Measurements from ENCODE around the gene SMIM1.
"Not testable (repeated sequence)": the region's sequence is repeated elsewhere in the genome, so short reads cannot be mapped to it uniquely, and the experiment has no call there.

The SMIM1 gene

DNA sequence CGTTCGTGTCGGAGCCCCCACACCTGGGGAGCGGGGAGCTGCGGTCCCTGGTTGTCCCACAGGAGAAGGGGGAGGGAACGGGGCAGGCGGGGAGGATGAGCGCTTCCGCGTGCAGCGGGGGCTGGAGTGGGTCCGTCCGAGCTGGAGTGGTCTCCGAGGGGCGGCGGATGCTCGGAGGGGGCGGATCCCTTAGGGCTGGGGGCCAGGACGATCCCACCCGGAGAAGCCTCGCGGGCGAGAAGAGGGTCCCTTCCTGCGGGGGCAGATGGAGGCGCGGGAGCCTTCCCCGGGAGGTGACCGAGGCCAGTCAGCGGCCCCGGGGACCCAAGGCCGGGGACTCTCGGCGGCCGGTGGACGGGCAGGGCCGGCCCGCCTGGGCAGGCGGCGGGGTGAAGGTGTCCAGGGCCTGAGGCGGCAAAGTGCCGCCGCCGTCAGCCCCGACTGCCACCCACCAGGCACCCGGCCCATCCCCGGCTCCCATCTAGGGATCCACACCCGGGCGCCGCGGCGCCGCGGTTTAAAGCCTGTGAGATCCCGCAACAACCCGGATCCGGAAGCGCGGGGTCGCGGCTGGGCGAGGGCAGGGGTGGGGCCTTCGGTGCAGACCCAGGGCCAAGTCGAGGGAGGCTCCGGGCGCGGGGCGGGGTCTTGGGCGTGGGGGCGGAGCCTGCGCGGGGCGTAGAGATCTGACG lies 25.6 kb upstream of the SMIM1 start:
- TF ChIP-seq CTCF (IDR thresholded peaks at IDR 0.05; ENCODE audit: low read depth, low read length), result no peak
- in situ Hi-C loops (cut with HindIII; ENCODE audit: low sequenced_read_pairs), result no loop called here
- H3K4me3 ChIP-seq (ENCODE audit: low read depth, low read length), result peak overlapping the region; percentile 60
- peak; percentile 75 for DNase-seq (ENCODE audit: low read depth, low spot score)

DNA sequence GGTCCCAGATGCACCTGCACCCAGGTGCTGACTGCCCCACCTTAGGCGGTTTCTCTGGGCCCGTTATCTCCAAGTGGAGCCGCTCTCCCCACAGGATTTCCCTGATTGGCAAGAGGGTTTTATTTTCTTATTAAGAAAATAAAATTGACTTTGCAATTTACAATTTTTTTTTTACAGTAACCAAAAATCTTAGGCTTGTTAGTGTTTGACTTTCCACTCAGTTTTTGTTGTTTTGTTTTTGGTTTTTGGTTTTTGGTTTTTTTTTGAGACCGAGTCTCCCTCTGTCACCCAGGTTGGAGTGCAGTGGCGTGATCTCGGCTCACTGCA lies 25.1 kb upstream of the SMIM1 start:
- TF ChIP-seq CTCF (IDR thresholded peaks at IDR 0.05; ENCODE audit: low read depth, low read length), result no peak
- DNase-seq (ENCODE audit: low read depth, low spot score), result no peak
- peak overlapping the region; percentile 60 for H3K4me3 ChIP-seq (ENCODE audit: low read depth, low read length)
- in situ Hi-C loops (cut with HindIII; ENCODE audit: low sequenced_read_pairs), result no loop called here

DNA sequence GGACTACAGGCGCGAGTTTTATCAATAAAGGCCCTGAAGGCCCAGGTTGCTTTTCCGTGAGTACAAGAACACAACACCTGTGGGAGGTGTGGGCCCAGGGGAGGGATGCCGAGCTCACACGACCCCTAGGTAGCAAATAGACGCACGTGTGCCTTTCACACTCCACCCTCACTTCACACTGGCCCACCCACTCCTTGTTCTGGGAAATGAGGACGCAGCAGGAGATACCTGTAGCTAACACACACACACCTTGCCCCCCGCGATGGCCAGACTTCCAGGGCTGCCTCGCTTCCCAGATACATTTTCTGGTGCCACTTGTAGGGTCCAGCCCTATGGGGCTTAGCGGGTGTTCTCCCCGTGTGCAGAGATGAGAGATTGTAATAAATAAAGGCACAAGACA lies 24.6 kb upstream of the SMIM1 start:
- H3K4me3 ChIP-seq (ENCODE audit: low read depth, low read length), result peak overlapping the region; percentile 60
- in situ Hi-C loops (cut with HindIII; ENCODE audit: low sequenced_read_pairs), result no loop called here
- no peak for TF ChIP-seq CTCF (IDR thresholded peaks at IDR 0.05; ENCODE audit: low read depth, low read length)
- DNase-seq (ENCODE audit: low read depth, low spot score), result no peak

GRCh38 chr1:3748316-3748900 lies 24.1 kb upstream of the SMIM1 start:
- H3K4me3 ChIP-seq (ENCODE audit: low read depth, low read length); DNase-seq (ENCODE audit: low read depth, low spot score); in situ Hi-C loops (cut with HindIII; ENCODE audit: low sequenced_read_pairs): not testable (repeated sequence)

DNA sequence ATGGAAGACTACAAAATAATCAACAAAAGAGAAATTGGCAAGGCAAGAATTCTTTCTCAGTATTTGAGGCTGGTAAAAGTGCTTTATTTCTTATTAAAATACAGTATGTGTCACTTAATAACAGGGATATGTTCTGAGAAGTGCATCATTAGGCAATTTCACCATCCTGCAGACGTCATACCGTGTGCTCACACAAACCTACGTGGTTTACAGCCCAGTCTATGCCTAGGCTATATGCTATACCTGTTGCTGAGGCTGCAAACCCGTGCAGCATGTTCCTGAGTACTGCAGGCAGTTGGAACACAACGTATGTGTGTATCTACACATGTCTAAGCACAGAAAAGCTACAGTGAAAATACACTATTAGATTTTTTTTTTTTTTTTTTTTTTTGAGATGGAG lies 23.0 kb upstream of the SMIM1 start:
- no peak for TF ChIP-seq CTCF (IDR thresholded peaks at IDR 0.05; ENCODE audit: low read depth, low read length)
- no peak for DNase-seq (ENCODE audit: low read depth, low spot score)
- H3K4me3 ChIP-seq (ENCODE audit: low read depth, low read length), result no peak overlapping the region
- in situ Hi-C loops (cut with HindIII; ENCODE audit: low sequenced_read_pairs), result no loop called here

DNA sequence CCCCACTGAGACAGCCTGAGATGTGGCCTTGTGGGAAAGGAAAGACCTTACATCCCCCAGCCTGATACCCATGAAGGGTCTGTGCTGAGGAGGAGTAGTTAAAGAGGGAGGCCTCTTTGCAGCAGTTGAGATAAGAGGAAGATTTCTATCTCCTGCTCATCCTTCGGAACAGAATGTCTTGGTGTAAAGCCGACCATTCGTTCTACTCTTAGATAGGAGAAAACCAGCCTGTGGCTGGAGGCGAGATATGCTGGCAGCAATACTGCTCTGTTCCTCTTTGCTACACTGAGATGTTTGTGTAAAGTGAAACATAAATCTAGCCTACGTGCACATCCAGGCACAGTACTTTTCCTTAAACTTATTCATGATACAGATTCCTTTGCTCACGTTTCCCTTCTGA lies 21.8 kb upstream of the SMIM1 start:
- TF ChIP-seq CTCF (IDR thresholded peaks at IDR 0.05; ENCODE audit: low read depth, low read length), result no peak
- in situ Hi-C loops (cut with HindIII; ENCODE audit: low sequenced_read_pairs), result no loop called here
- H3K4me3 ChIP-seq (ENCODE audit: low read depth, low read length), result no peak overlapping the region
- no peak for DNase-seq (ENCODE audit: low read depth, low spot score)

GRCh38 chr1:3752400-3752945 lies 20.1 kb upstream of the SMIM1 start, which contains the start of gene CCDC27:
Gene CCDC27, plus strand, starts transcription at chr1:3752450. Its CDS starts 32 bp downstream, at chr1:3752482.
- DNase-seq (ENCODE audit: low read depth, low spot score), result no peak
- TF ChIP-seq CTCF (IDR thresholded peaks at IDR 0.05; ENCODE audit: low read depth, low read length), result no peak
- no peak within 1 kb of the TSS for H3K4me3 ChIP-seq (ENCODE audit: low read depth, low read length)
- in situ Hi-C loops (cut with HindIII; ENCODE audit: low sequenced_read_pairs), result no loop called here
